ENCODE measurements around the gene KSR1.
"Not testable (repeated sequence)": the region's sequence is repeated elsewhere in the genome, so short reads cannot be mapped to it uniquely, and the experiment has no call there.

The KSR1 gene

DNA sequence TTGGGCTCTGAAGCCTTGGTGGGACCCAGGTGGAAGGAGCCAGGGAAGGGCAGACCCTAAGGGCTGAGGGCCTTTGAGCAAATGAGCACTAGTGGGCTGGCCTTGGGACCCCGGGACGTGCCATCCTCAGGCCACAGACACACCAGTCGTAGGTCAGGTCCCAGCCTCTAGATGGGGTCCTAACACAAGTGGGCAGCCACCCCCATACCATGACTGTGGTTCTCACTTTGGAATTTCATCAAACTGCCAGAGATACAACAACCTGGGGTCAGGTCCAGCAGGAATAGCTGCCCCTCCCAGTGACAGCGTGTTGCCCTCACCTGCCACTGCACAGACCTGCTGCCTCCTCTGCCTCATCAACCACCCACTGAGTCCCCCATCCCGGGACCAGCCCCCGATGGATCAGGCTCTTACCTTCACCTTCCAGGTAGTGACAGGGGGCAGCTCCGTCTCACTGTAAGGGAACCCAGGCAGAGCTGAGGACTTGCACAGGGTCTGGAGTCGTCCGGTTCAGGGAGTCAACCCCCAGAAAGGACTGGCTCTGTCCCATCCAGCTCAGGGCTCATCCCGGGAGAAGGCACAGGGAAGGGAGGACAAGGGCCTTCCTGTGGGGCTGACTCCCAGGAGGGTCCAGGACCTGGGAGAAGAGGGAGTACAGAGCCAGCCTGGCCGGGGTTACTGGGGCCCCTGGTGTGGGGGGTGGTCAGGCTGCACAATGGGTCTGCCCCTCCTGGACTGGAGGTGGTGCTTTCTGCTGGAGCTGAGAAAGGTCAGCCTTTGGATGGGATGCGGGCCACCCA, 214.7 kb downstream of the KSR1 start:
- H3K4me3 ChIP-seq (ENCODE audit: low read depth, low read length): no peak overlapping the region
- TF ChIP-seq, protein P1, sequence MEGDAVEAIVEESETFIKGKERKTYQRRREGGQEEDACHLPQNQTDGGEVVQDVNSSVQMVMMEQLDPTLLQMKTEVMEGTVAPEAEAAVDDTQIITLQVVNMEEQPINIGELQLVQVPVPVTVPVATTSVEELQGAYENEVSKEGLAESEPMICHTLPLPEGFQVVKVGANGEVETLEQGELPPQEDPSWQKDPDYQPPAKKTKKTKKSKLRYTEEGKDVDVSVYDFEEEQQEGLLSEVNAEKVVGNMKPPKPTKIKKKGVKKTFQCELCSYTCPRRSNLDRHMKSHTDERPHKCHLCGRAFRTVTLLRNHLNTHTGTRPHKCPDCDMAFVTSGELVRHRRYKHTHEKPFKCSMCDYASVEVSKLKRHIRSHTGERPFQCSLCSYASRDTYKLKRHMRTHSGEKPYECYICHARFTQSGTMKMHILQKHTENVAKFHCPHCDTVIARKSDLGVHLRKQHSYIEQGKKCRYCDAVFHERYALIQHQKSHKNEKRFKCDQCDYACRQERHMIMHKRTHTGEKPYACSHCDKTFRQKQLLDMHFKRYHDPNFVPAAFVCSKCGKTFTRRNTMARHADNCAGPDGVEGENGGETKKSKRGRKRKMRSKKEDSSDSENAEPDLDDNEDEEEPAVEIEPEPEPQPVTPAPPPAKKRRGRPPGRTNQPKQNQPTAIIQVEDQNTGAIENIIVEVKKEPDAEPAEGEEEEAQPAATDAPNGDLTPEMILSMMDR (IDR thresholded peaks at IDR 0.05; ENCODE audit: low read depth, low read length): no peak

DNA sequence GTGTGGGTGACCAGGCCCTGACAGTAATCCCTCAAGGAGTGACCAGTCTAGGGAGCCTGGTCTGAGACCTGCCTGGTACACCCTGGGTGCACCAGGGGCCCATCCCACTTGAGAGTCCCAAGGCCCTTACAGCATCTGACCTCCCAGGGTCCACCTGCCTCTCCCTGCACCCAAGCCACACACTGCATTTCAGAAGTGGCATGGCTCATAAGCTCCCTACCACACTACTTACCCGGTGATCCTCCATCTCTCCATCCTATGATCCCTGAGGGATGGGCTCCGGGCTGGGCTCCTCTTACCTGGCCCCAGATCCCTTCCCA, 215.3 kb downstream of the KSR1 start:
- H3K4me3 ChIP-seq (ENCODE audit: low read depth, low read length): no peak overlapping the region
- TF ChIP-seq, protein P1 (IDR thresholded peaks at IDR 0.05; ENCODE audit: low read depth, low read length): no peak

DNA sequence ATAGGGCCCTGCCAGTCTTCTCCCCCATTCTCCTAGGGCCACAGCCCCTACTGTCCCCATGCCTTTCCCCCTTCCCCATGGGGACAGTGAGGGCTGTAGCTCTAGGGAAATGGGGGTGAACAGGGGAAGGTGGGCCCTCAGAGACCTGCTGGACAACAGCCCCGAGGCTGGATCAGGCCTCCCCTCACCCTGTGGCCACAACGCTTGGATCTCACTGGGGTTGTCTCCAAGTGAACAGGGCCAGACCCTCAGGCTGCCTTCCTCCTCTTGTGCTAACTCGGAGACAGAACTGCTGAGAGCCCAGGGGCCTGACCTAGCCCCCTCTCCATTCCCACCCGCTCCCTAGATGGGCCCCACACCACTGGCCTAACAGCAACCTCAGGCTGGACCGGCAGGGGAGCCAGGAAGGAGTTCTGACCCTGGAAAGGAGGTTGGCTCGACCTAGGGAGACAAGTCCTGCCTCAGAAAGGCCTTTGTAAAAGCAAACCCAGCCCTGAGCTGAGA, 215.8 kb downstream of the KSR1 start:
- H3K4me3 ChIP-seq (ENCODE audit: low read depth, low read length): not testable (repeated sequence)

DNA sequence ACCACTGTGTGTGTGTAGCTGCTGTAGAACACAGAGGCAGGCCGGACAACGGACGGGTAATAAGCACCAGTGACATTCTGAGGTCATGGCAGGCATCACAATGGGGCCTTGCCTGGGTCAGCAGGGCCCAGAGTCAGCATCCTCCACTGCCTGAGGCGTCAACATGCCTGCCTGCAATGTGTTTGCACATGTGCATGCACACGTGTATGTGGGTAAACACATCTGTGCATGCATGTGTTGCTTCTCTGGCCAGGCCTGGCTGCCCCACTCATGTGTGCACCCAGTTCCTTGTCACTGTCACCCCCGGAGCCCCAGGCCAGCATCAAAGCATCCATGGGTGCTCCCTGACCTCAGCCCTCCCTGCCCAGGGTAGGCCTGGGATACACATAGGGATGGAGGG, 218.1 kb downstream of the KSR1 start:
- TF ChIP-seq, protein P1 (IDR thresholded peaks at IDR 0.05; ENCODE audit: low read depth, low read length): no peak

More for the DNA sequence above, 218.1 kb downstream of the KSR1 start:
- no peak overlapping the region for H3K4me3 ChIP-seq (ENCODE audit: low read depth, low read length)
